GM18873 (cell line): ENCODE data around the gene SMIM36.
"Not testable (repeated sequence)": the region's sequence is repeated elsewhere in the genome, so short reads cannot be mapped to it uniquely, and the experiment has no call there.

Experiments
- ATAC-seq: cut with Tn5 transposase; IDR thresholded peaks from one replicate; pipeline ENCODE4 v1.9.1; 2021; ENCODE audit warnings: mild to moderate bottlenecking, moderate library complexity, moderate number of reproducible peaks; ENCODE audit not compliant: unreplicated experiment, low FRiP score

Gene SMIM36

DNA sequence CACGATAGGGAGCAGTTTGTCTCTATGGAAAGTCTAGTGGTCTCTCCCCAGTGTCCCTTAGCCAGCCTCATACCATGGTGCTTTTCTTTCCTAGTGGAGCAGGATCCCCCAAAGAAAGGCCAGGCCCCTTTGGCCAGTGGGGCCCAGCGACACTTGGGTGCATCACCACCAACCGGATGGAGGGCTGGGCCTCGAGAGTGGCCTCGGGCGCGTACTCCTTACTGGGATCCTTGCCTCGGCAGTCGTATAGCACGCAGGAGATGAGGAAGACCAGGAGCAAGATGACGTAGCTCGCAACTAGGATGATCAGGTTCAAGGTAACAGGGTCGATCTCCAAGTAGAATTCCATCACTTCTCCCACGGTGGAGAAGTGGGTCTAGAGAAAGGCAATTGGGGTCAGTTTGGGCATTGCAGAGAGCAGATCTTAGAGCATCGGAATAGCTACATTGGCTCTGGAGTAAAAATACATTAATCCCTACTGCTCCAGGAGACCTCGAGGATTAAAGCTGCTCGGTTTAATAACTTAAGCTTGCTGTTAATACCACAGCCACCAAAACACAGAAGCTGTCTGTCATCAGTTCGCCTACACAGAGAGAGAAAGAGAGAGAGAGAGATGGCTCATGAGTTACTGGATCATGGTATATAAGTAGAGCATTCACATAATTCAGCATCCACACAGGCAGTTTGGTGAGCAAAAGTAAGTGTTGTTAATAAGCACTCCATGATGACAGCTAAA, at the start of gene SMIM36:
TSS of gene SMIM36 (minus strand) at position 467 of the 736 bp plus-strand sequence.
- no peak for ATAC-seq

DNA sequence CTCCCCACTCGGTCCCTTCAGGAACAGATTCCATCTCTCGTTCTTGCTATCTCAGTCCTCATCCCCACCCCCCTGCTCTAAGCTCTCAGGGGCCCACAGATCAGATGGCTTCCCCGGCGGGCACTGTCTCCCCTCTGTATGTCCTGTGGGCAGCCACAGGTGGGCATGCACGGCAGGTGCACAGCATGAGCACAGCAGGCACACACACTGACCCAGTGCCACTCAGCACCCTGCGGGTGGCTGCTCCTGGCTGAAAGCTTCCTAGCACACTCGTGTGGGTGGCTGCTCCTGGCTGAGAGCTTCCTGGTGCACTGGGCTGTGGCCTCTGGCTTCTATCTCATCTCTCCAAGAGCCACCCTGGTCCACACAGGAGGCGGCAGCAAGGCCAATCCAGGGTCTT, 44.5 kb upstream of the SMIM36 start:
- ATAC-seq, result no peak

DNA sequence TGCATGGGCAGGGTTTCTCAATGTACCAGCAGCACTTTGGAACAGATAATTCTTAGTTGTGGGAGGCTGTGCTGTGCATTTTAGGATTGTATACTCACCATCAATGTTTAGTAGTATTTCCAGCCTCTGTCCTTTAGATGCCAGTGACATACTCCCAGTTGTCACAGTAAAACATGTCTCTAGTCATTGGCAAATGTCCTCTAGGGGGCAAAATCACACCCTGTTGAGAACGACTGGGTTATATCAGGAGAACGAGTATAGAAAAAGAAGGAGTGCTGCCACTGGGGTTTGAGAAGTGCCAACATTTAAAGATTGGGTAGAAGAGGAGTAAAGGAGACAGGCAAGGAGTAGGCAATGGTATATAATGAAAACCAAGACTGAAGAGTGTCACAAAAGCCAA, 37.9 kb upstream of the SMIM36 start:
- no peak for ATAC-seq

DNA sequence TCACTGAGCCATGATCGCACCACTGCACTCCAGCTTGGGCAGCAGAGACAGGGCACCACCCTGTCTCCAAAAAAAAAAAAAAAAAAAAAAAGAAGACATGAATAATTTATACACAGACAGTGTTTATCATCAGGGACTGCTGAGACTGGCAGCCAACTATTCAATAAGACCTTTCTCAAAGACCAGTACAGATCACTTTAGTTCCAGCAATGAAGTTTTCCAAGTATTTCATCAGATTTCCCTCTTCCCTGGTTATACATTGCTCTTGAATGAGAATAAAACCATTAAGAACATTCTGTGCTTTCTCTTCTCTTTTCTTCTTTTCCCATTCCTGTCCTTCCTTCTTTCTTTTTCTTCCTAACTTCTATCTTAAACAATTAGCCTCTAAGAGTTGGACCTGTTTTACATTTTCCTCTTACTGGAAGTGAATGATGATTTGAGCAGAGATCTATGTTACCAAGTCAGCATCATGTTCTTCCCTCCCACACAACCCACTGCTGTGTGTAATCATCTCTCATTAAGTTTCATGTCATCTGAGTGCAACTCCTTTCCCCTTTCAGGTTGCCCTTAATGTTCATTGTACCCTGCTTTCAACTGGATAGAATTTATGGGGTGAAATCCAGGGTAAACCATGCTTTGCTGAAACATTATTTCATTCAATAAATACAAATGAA, 35.9 kb upstream of the SMIM36 start:
- no peak for ATAC-seq

DNA sequence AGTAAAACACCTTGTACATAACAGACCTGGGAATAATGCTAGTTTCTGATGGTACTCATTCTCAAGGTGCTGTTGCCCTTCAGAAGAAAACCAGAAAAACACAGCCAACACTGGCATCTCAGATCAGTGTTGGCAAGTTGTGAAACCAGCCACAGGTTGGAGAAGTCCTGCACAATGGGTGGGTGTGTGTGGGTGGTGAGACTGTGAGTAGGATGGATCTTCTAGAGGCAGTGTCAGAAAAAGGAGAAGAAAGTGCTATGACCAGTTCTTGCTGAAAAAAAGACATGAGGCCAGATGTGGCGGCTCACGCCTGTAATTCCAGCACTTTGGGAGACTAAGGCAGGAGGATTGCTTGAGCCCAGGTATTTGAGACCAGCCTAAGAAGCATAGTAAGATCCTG, 35.2 kb upstream of the SMIM36 start:
- no peak for ATAC-seq

DNA sequence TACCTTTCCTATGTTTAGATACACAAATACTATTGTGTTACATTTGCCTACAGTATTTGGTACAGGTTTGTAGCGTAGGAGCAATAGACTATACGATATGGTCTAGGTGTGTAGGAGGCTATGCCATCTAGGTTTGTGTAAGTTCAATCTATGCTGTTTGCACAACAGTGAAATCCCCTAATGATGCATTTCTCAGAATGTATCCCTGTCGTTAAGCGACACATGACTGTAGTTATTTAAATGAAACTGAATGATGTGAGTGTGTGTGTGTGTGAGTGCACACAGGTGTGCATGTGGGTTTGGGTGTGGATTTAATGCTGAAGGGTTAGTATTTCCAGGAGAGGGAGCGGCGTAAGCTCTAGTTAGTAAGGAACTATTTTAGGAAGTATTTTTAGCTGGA, 34.6 kb upstream of the SMIM36 start:
- ATAC-seq, result no peak

DNA sequence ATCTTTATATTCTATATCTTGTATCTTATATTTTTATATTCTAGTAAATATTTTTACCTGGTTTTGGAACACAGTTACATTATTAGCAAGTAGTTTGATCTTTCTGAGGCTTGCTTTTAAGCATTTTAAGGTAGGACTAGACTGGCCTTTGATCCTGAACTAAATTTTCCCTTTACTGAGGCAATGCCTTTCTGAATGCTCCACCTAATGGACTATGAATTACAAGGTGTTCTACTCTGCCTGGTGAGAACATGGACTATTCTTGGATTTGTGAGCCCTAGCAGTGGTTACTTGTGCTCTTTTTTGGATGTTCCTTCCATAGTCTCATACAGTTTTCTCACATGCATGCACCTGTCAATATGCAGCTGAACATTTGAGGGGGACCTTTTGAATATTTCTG, 32.5 kb upstream of the SMIM36 start:
- ATAC-seq, result no peak

DNA sequence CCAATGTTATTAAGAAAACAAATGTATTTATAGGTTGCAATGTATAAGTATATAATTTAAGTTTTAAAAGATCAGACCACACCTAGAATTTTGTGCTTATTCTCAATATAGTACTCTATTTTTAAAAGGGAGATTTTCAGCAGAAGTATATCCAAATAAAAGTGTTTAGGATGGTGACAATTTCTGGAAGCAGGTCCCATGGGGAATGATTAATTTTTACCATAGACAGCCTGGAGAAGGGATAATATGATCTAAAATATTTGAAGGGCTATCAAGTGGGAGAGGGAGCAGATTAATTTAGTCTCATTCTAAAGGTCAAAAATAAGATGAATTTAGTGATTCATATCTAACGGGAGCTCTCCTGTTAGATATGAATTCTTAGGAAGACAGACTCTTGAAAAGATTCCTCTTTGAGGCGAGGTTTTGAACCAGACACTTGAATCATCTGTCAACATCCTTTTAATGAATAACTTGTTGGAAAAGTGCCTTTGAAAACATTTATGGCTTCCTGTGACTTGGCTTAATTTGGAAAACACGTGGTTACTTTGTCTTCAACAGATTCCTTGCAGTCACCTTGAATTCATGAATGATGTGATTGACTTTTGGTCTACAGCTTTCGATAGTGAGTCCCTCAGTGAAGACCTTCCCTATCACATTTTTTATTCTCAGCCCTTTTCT, 29.3 kb upstream of the SMIM36 start:
- no peak for ATAC-seq

DNA sequence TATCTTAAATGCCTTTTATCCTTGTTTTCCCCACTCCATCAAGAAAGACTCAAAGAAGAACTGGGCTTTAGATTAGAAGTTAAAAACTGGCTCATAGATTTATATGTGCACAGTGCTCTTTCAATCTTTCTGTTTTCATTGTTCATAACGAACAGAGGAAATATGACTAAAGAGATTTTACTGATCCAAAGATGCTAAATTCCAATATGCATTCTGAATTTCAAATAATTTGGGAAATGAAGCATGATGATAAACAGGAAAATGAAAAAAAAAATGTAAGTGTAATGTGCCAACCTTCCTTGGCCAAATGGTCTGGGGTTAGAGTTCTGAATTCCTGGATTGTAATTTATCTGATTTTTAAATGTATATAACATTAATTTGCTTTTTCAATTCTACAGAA, 25.0 kb upstream of the SMIM36 start:
- ATAC-seq, result no peak

DNA sequence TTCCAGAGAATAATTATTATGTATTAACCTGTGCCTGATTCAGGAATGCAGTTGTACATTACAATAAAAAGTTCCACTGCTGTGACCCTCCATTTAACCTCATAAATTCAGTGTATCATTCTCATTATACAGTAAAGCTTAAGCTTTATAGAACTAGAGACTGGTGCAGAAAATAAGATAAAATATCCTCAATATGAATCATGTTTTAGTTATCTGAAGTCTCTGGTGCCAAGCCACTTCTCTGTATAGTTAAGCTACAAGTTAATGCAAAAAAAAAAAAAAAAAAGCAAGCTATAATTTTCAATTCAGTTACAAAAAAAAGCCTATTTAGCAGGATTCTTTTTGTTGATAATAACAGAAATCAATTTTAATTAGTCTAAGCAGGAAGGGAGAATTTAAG, 22.4 kb upstream of the SMIM36 start:
- ATAC-seq, result no peak

DNA sequence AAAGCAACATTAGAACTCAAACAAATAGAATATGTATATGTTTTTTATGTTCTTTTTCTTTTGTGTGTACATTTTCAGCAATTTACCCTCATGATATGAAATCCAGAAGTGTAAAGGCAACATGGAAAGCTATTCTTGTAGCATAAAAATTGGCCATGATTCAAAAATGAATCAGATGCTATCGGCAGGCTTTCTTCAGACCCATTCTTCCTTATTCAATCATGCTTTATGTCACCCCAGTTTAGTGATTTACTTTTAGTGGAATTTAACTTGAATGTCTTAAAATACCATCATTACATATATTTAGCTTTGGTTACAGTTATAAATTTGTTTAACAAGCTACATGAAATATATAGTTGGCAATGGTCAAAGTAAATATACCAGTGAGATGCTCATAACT, 21.4 kb upstream of the SMIM36 start:
- ATAC-seq, result no peak

DNA sequence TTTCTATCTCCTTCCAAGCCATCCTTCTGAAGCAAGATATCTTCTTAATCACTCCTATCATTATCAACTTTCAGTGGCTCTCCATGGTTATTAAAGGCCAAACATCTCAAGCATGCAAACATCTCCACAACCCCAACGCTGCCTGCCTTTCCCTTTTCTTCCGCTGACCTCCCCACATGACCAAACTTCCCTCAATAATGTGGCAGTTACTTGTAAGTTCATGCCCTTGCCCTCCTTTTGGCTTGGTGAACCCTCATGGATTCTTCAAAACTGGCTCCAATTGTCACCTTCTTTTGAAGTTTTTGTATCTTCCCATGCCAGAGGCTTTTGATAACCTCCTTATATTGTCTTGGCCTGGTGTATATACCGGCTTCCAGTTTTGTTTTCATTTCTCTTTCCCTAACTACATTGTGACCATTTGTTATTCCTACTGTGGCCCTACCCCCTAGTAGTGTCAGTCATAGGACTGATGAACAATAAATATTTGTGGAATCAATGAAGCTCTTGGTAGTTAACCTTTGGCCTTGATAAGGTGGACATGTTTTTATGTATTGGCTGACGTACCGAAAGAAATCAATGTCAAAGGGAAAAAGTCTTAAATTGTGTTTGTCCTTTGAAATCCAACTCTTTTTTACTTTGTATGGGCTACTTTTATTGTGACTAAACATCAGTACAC, 19.9 kb upstream of the SMIM36 start:
- no peak for ATAC-seq

DNA sequence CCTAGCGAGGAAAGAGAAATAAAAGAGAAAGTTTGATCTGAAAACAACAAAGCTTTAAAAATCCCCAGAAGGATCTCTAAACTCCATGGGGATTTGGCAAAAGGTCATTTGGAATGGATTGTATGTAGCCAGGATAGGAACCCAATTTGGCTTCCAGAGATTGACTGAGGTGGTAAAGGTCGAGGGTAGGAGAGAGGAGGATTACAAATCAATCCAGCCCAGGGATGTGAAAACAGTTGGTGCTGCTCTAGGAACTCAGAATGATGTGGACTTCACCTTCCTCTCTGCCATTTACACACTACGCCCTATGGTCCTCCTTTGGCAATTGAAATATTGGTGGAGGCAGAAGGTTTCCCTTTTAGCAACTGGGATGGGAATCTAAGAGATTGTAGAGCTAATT, 18.8 kb upstream of the SMIM36 start:
- ATAC-seq, result no peak

DNA sequence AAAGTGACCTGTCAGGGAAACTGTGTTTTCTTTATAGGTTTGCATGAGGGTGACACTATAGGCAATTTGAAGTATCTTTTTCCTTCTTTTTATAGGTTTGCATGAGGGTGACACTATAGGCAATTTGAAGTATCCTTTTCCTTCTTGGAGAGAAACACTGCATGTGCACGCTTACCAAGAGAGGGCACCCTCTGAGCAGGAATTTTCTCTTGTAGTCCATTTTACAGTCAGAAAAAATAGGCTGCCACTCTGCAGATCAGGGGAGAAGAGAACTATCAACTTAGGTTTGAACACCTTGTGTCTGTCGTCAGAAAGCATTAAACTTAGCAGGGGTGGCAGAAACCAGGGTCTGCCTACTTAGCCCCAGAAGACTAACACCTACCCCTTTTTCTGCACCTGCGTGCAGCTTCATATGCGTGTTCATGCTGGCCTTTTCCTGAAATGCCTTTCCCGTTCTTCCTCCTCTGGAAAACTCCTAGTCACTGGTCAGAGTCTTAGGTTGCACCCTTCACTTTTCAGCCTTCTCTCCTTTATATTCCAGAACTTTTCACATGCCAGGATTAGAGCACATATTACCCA, 16.4 kb upstream of the SMIM36 start:
- no peak for ATAC-seq

DNA sequence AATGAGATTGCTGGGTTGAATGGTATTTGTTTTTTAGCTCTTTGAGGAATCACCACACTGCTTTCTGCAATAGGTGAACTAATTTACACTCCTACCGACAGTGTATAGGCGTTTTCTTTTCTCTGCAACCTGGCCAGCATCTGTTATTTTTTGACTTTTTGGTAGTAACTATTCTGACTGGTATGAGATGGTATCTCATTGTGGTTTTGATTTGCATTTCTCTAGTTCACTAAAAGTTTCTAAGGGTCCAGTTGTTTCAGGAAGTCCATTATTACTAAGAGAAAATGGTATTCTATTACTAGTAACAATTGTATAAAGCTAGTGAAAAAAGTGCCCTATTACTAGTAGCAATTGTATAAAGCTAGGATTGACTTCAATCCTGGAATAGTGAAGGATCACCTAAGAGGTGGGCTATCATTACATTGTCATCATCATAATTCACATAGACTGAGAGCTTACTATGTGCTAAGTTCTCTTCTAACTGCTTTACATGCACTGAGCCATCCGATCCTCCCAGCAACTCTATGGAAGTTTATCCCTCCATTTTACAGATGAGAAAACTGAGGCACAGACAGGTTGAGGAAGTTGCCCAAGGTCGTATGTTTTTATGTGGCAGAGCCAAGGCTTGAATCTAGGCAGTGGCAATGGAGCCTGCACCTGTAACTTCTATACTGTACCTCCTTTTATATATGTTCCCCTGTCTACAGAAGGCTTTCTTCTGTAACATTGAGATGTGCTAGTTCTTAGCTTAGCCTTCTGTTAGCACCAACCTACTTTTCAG, 13.4 kb upstream of the SMIM36 start:
- no peak for ATAC-seq

DNA sequence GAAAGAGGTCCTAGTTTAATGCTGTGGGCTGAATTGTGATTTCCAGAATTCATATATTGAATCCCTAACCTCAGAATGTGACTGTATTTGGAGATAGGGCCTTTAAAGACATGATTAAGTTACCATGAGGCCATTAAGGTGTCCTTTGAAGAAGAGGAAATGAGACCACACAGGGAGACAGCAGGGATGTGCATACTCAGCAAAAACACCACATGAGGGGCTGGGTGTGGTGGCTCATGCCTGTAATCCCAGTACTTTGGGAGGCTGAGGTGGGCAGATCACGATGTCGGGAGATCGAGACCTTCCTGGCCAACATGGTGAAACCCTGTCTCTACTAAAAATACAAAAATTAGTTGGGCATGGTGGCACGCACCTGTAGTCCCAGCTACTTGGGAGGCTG, 11.8 kb upstream of the SMIM36 start:
- ATAC-seq, result not testable (repeated sequence)

DNA sequence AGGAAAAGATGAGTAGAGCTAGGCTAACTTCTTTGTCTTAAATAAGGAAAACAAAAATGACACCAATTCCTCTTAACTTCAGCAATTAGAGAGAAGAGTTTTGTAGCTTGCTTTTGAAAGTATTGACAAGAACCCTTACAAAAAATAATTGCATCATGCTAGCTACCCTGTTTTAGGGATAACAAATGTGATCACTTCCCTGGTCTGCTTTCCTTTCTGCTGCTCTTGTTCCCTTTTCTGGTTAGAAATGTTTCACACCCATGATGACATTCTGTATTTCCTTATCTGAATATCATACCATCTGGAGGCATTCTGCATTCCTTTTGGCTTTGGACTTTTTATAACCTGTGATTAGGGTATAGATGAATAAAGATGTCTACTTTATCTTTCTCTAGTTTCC, 9.9 kb upstream of the SMIM36 start:
- no peak for ATAC-seq

DNA sequence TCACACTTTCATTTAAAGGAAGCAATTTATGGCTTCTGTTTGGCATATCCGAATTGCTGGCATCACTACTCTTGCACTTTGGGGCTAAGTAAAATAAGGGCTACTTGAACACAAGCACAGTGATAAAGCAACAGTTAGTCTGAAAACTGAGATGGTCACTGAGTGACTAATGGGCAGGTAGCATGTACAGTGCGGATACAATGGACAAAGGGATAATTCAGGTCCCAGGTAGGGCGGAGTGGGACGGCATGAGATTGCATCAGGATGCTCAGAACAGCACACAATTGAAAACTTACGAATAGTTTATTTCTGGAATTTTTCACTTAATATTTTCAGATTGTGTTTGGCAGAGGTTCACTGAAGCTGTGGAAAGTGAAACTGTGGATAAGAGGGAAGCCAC, 9.2 kb upstream of the SMIM36 start:
- ATAC-seq, result no peak

DNA sequence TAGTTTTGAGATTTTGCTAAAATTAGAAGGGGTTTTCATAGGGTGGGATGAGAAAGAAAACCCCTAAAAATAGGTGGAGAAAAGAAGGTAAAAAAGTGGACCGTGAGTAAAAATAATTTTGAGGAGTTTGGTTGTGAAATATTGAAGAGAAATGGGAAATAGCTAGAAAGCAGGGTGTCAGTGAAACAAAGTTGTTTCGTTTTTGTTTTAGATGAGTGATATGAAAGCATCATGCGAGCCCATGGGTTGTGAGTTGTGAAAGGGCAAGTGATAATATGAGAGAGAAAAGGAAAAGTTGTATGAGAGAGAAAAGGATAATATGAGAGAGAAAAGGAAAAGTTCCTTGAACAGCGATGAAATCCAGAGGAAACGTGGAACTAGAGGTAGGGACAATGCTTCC, 7.3 kb upstream of the SMIM36 start:
- ATAC-seq, result no peak
